PC-3 (cell line): Measurements from ENCODE around the gene ERBB4. TPM values are rescaled to one million over a fixed set of nuclear protein-coding genes. Genes with fewer than 3 reads are reported as not detected.

ENCODE experiments used
- ATAC-seq: fragments of 200-7000 bp; cut with Tn5 transposase; 2 replicates; pipeline ENCODE4 v1.9.1; 2020; ENCODE audit warnings: mild to moderate bottlenecking, moderate library complexity
- BruUV-seq: library from RNA; stranded (reverse); fragments of 400-500 nt; replicated peaks from 2 replicates; lab custom pipeline; 2021; lab: Mats Ljungman, UMichigan
- CTCF ChIA-PET: fragments of 300-600 bp; sonication (Branson Sonifier 250); formaldehyde crosslinking; loops from one replicate; lab custom pipeline; 2022; ENCODE audit warnings: antibody characterized with exemption; lab: Charles Lee
- POLR2A ChIA-PET: fragments of 300-600 bp; sonication (Branson Sonifier 250); formaldehyde crosslinking; loops from one replicate; lab custom pipeline; 2022; ENCODE audit warnings: antibody characterized with exemption; ENCODE audit not compliant: unreplicated experiment; lab: Charles Lee
- DNase-seq: peaks from one replicate; pipeline ENCODE4 v3.0.0-alpha.2; 2015
- H2AFZ ChIP-seq: fragments of 300-600 bp; sonication (generic); 2 replicates; pipeline ENCODE4 v1.6.0; 2016; ENCODE audit warnings: antibody characterized with exemption, low read length
- H3F3A ChIP-seq: fragments of 300-600 bp; sonication (generic); one replicate; pipeline ENCODE4 v1.6.0; 2017; ENCODE audit warnings: antibody characterized with exemption, low read length, control low read depth, mild to moderate bottlenecking; ENCODE audit not compliant: unreplicated experiment
- H3K27ac ChIP-seq: fragments of 300-600 bp; sonication (generic); 2 replicates; pipeline ENCODE4 v1.5.1; 2016; ENCODE audit warnings: mild to moderate bottlenecking, low read length
- H3K27me3 ChIP-seq: fragments of 300-600 bp; sonication (generic); 2 replicates; pipeline ENCODE4 v1.6.1; 2016; ENCODE audit warnings: low read length, mixed read lengths
- H3K36me3 ChIP-seq: fragments of 300-600 bp; sonication (generic); 2 replicates; pipeline ENCODE4 v1.6.1; 2016; ENCODE audit warnings: low read depth, mixed run types, low read length, mixed read lengths
- H3K4me1 ChIP-seq: fragments of 300-600 bp; sonication (generic); 2 replicates; pipeline ENCODE4 v1.5.1; 2016; ENCODE audit warnings: low read length; ENCODE audit not compliant: insufficient read depth
- H3K4me2 ChIP-seq: fragments of 300-600 bp; sonication (generic); 2 replicates; pipeline ENCODE4 v1.6.0; 2016; ENCODE audit warnings: low read length
- H3K4me3 ChIP-seq: fragments of 300-600 bp; sonication (generic); 2 replicates; pipeline ENCODE4 v1.5.1; 2016; ENCODE audit warnings: mild to moderate bottlenecking, low read length, mixed read lengths
- H3K79me2 ChIP-seq: fragments of 300-600 bp; sonication (generic); 2 replicates; pipeline ENCODE4 v1.6.1; 2017; ENCODE audit warnings: low read length, mixed read lengths
- H3K9ac ChIP-seq: fragments of 300-600 bp; sonication (generic); 2 replicates; pipeline ENCODE4 v1.6.0; 2016; ENCODE audit warnings: mild to moderate bottlenecking, low read length
- H3K9me2 ChIP-seq: fragments of 300-600 bp; sonication (generic); replicated peaks from 2 replicates; pipeline ENCODE4 v1.6.1; 2016; ENCODE audit warnings: mixed run types, low read length, mixed read lengths
- H3K9me3 ChIP-seq: fragments of 300-600 bp; sonication (generic); 2 replicates; pipeline ENCODE4 v1.6.1; 2016; ENCODE audit warnings: low read length, mixed read lengths
- H4K20me1 ChIP-seq: fragments of 300-600 bp; sonication (generic); 2 replicates; pipeline ENCODE4 v1.6.1; 2016; ENCODE audit warnings: low read length, mixed read lengths
- CTCF ChIP-seq: fragments of 300-600 bp; sonication (generic); conservative IDR thresholded peaks from 2 replicates; pipeline ENCODE4 v1.5.1; 2017; ENCODE audit warnings: antibody characterized with exemption, low read depth, mild to moderate bottlenecking, low read length
- EZH2 ChIP-seq: fragments of 300-600 bp; sonication (generic); IDR thresholded peaks from one replicate; pipeline ENCODE4 v1.6.1; 2017; ENCODE audit warnings: antibody characterized with exemption, mild to moderate bottlenecking, low read length; ENCODE audit not compliant: unreplicated experiment
- EZH2phosphoT487 ChIP-seq: fragments of 300-600 bp; sonication (generic); IDR thresholded peaks from 2 replicates; pipeline ENCODE4 v1.6.1; 2018; ENCODE audit warnings: mild to moderate bottlenecking, antibody characterized with exemption, low read length, borderline replicate concordance
- intact Hi-C: fragments of 100-400 bp; cut with micrococcal nuclease; formaldehyde crosslinking; loops from 2 replicates; pipeline ENCODE4 v1.9.0; 2023
- total RNA-seq: library from RNA; depleted of rRNA; stranded (reverse); fragments of >200 nt; gene quantifications from 2 replicates; pipeline ENCODE4 v1.2.3, GENCODE V29; 2014

ERBB4 gene
- total RNA-seq, 1 experiment from 2014 or later = under 0.01 TPM

- no peaks in the 10 kb centered on the region for H3K9me3 ChIP-seq
- no peak overlapping the region for H3K4me3 ChIP-seq
- H3K4me2 ChIP-seq = no peak overlapping the region
- no TSS peak for BruUV-seq
- H4K20me1 ChIP-seq = no peaks in the 10 kb centered on the region
- H3K36me3 ChIP-seq = no peaks in the 10 kb centered on the region
- H3K27me3 ChIP-seq = no peaks in the 10 kb centered on the region
- no peaks in the 10 kb centered on the region for H3K79me2 ChIP-seq
- no peak overlapping the region for H2AFZ ChIP-seq
- DNase-seq (no peak), ATAC-seq (peak; percentile 15; the same call in 1 of the 2 replicates)
- H3K27ac ChIP-seq = no peak overlapping the region
- CTCF ChIA-PET = no interaction called here
- H3K9me2 ChIP-seq = no peaks in the 10 kb centered on the region
- TF ChIP-seq CTCF = no peak
- TF ChIP-seq EZH2phosphoT487 = no peak
- no peak for TF ChIP-seq EZH2
- H3F3A ChIP-seq = no peaks in the 10 kb centered on the region
- no peak overlapping the region for H3K9ac ChIP-seq
- intact Hi-C loops = no loop called here
- no peaks in the 10 kb centered on the region for H3K4me1 ChIP-seq
- POLR2A ChIA-PET = no interaction called here
Observed at GRCh38 chr2:212153923-212154322, 384.7 kb downstream of the ERBB4 start.

- no TSS peak for BruUV-seq
- Histone ChIP-seq H3K4me1 (no peaks in the 10 kb centered on the region), H3K4me2 (no peak overlapping the region), H4K20me1 (no peaks in the 10 kb centered on the region), H3K9ac (no peak overlapping the region), H3K4me3 (no peak overlapping the region), H3K27me3 (no peaks in the 10 kb centered on the region), H3K9me3 (no peaks in the 10 kb centered on the region), H3F3A (no peaks in the 10 kb centered on the region), H3K36me3 (no peaks in the 10 kb centered on the region), H3K9me2 (no peaks in the 10 kb centered on the region), H2AFZ (no peak overlapping the region), H3K27ac (no peak overlapping the region), H3K79me2 (no peaks in the 10 kb centered on the region)
- ChIA-PET CTCF (interaction anchor here (0.6 kb wide), 1 partner anchor 400 kb away, joined by 3 read pairs; no protein-coding TSS in a partner anchor), POLR2A (no interaction called here)
- intact Hi-C loops = loop anchor here (1.0 to 5.0 kb wide), 6 partner anchors 99 to 419 kb away; no protein-coding TSS in a partner anchor
- TF ChIP-seq EZH2 = no peak
- peak; percentile 76 for TF ChIP-seq CTCF
- ATAC-seq (no peak), DNase-seq (peak; percentile 49)
Observed at GRCh38 chr2:212147921-212148513, 390.6 kb downstream of the ERBB4 start.

GRCh38 chr2:212146416-212146815, 392.2 kb downstream of the ERBB4 start:
- Histone ChIP-seq H3F3A (no peaks in the 10 kb centered on the region), H3K36me3 (no peaks in the 10 kb centered on the region), H3K4me1 (no peaks in the 10 kb centered on the region), H3K79me2 (no peaks in the 10 kb centered on the region), H3K4me3 (no peak overlapping the region), H3K27ac (no peak overlapping the region), H3K9me3 (no peaks in the 10 kb centered on the region), H3K9ac (no peak overlapping the region), H4K20me1 (no peaks in the 10 kb centered on the region), H3K4me2 (no peak overlapping the region), H3K27me3 (no peaks in the 10 kb centered on the region), H3K9me2 (no peaks in the 10 kb centered on the region), H2AFZ (no peak overlapping the region)
- no TSS peak for BruUV-seq
- intact Hi-C loops = loop anchor here (5.0 kb wide), 4 partner anchors 101 to 401 kb away; no protein-coding TSS in a partner anchor
- ATAC-seq (no peak), DNase-seq (no peak)
- POLR2A ChIA-PET = no interaction called here
- TF ChIP-seq CTCF (no peak), EZH2phosphoT487 (no peak), EZH2 (no peak)
- CTCF ChIA-PET = no interaction called here
